ENCODE data around the gene SRGAP3.

- TF ChIP-seq BCL11B (tag by site-specific recombination; IDR thresholded peaks at IDR 0.05; ENCODE audit: low read depth) (no peak), ZNF571 (tag by site-specific recombination; IDR thresholded peaks at IDR 0.05) (no peak), REST (tag by site-specific recombination; IDR thresholded peaks at IDR 0.05) (no peak), CTCF (tag by site-specific recombination; IDR thresholded peaks at IDR 0.05) (no peak), ZSCAN18 (tag by site-specific recombination; IDR thresholded peaks at IDR 0.05) (no peak), ZNF768 (tag by site-specific recombination; IDR thresholded peaks at IDR 0.05) (no peak), ZNF202 (tag by site-specific recombination; IDR thresholded peaks at IDR 0.05; ENCODE audit: borderline replicate concordance) (no peak)
These were observed 270.9 kb downstream of the SRGAP3 start for GRCh38 chr3:8978551-8978950.
